ENCODE results near the gene ETNK2.
"Not testable (repeated sequence)": the region's sequence is repeated elsewhere in the genome, so short reads cannot be mapped to it uniquely, and the experiment has no call there.

The ETNK2 gene

DNA sequence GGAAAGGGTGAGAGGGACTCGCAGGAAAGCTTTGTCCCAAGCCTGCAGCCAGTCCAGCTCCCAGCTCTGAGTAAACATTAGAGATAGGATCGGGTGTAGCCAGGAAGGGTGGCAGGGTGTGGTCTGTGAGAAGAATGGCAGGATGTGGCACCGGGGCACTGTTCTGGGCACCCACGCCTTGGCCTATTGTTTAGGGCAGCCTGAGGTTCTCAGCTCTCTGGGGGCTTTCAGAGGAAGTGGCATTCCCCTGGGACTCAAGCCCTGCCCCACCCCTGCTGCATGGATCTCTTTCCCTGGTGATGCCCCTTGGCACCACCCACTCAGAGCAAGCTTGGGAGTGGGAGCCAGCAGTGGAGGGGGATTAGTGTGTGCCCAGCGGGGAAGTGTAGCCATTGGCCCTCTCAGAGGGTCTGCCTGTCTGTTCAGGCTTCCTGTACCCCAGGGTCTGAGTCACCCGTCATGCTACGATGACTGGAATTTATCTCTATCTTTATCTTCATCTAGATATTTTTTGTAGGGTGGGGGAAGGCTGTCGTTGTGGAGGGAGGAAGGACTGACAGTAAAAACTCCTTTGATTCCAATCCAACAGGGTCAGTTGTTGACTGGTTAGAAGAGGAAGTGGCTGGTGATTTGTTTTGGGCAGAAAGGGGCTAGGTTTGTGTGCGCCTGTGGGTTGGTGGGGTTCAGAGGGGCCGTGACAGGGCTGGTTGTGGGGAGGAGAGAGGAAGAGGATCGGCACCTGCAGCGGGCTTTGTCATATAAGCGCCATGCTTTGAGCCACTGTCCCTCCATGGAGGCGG lies 47.3 kb downstream of the ETNK2 start:
- Histone ChIP-seq H3K4me3 (ENCODE audit: low read depth, low read length) (no peak overlapping the region), H3K9me3 (ENCODE audit: severe bottlenecking) (peaks cover 4% of the 10 kb centered on the region), H3K27me3 (ENCODE audit: insufficient read depth, low read depth, severe bottlenecking) (peaks cover 29% of the 10 kb centered on the region), H3K27ac (no peak overlapping the region), H3K36me3 (no peaks in the 10 kb centered on the region)
- TF ChIP-seq, protein P1, sequence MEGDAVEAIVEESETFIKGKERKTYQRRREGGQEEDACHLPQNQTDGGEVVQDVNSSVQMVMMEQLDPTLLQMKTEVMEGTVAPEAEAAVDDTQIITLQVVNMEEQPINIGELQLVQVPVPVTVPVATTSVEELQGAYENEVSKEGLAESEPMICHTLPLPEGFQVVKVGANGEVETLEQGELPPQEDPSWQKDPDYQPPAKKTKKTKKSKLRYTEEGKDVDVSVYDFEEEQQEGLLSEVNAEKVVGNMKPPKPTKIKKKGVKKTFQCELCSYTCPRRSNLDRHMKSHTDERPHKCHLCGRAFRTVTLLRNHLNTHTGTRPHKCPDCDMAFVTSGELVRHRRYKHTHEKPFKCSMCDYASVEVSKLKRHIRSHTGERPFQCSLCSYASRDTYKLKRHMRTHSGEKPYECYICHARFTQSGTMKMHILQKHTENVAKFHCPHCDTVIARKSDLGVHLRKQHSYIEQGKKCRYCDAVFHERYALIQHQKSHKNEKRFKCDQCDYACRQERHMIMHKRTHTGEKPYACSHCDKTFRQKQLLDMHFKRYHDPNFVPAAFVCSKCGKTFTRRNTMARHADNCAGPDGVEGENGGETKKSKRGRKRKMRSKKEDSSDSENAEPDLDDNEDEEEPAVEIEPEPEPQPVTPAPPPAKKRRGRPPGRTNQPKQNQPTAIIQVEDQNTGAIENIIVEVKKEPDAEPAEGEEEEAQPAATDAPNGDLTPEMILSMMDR (IDR thresholded peaks at IDR 0.05; ENCODE audit: low read depth, low read length): no peak
- DNase-seq: no peak

DNA sequence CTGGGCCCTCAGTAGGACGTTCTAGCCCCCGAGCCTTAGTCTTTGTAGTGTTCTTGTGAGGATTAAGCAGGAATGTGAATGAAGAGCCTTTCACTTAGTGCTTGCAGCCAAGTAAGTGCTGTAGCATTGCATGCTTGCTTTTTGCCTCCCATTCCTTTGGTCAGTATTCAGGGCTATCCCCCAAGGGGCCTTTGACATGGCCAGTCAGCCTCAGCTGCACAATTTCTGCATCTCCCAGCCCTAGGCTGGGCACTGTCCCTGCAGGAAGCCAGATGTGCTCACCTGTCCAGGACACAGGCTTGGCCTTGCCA lies 48.5 kb downstream of the ETNK2 start:
- no peak overlapping the region for H3K27ac ChIP-seq

DNA sequence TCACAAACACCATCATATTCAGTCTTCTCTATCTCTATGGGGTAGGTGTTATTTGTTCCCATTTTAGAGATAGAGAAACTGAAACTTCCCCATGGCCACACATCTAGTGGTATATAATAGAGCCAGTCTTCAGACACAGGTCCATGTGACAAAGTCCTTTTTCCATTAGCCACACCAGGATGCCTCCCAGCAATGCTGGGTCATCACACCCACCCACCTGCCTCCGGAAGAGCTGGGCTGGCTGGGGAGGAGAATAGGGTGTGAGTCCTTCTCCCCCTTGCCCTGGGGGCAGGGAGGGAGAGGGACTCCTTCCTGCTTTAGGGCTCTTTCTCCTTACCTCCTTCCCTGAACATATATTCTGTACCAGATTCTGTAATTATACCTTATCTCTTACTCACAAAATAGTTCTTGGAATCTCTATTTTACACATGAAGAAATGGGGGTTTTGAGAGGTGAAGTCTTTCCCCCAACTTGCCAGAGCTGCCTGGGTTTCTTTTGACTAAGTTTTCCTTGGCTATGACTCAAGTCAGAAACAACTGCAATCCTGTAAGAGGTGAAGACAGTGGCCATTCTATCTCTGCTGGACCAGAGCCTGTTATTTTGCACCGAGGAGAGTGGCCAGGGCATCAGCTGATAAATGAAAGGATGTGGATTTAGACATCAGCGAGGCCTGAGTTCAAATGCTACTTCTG lies 49.0 kb downstream of the ETNK2 start:
- Histone ChIP-seq H3K36me3 (no peaks in the 10 kb centered on the region), H3K9me3 (ENCODE audit: severe bottlenecking) (peaks cover 4% of the 10 kb centered on the region), H3K4me3 (ENCODE audit: low read depth, low read length) (no peak overlapping the region), H3K27me3 (ENCODE audit: insufficient read depth, low read depth, severe bottlenecking) (peaks cover 29% of the 10 kb centered on the region), H3K27ac (no peak overlapping the region)
- TF ChIP-seq, protein P1 (IDR thresholded peaks at IDR 0.05; ENCODE audit: low read depth, low read length): no peak
- no peak for DNase-seq

More for the DNA sequence above, 48.5 kb downstream of the ETNK2 start:
- DNase-seq: no peak
- Histone ChIP-seq H3K9me3 (ENCODE audit: severe bottlenecking) (peaks cover 4% of the 10 kb centered on the region), H3K27me3 (ENCODE audit: insufficient read depth, low read depth, severe bottlenecking) (peaks cover 29% of the 10 kb centered on the region), H3K4me3 (ENCODE audit: low read depth, low read length) (no peak overlapping the region), H3K36me3 (no peaks in the 10 kb centered on the region)
- TF ChIP-seq, protein P1 (IDR thresholded peaks at IDR 0.05; ENCODE audit: low read depth, low read length): no peak

DNA sequence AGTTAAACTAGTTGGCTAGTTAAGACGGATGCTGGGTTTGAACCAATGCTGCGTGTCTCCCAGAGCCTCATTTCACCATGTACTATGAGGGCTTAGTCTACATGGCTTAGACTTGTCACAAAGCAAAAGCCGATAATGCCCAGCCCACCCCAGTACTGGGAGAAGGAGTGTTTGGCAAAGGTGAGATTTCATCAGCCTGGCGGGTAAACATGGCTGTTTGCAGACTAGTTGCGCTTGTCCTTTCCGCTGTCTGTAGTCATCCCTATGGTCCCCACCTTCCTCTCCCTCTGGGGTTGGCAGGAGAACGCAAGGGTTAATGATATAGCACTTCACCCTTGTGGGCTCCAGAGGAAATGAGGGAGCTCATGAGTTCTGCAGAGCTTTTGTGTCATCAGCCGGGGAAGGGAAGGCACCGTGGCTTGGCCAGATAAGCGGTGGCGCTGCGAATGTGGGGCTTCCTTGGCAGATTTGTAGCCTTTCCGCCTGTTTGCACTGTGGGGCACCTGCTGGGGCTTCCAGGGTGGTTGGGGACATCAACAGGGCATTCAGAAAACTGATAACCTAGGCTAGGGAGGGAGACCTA lies 49.7 kb downstream of the ETNK2 start:
- Histone ChIP-seq H3K4me3 (ENCODE audit: low read depth, low read length) (no peak overlapping the region), H3K27ac (no peak overlapping the region), H3K36me3 (no peaks in the 10 kb centered on the region), H3K9me3 (ENCODE audit: severe bottlenecking) (peaks cover 4% of the 10 kb centered on the region), H3K27me3 (ENCODE audit: insufficient read depth, low read depth, severe bottlenecking) (peaks cover 29% of the 10 kb centered on the region)
- no peak for DNase-seq
- TF ChIP-seq, protein P1 (IDR thresholded peaks at IDR 0.05; ENCODE audit: low read depth, low read length): no peak

DNA sequence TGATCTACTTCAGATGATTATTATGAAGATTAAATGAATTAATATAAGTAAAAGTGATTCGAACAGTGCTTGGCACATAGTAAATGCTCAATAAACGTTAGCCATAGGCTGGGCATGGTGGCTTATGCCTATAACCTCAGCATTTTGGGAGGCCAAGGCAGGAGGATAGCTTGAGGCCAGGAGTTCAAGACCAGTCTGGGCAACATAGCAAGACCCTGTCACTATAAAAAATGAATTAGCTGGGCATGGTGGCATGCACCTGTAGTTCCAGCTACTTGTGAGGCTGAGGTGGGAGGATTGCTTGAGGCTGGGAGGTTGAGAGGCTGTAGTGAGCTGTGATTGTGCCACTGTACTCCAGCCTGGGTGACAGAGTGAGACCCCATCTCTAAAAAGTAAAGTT lies 52.1 kb downstream of the ETNK2 start:
- DNase-seq; H3K27ac ChIP-seq; H3K36me3 ChIP-seq; H3K4me3 ChIP-seq (ENCODE audit: low read depth, low read length); H3K9me3 ChIP-seq (ENCODE audit: severe bottlenecking): not testable (repeated sequence)
- peaks cover 21% of the 10 kb centered on the region for H3K27me3 ChIP-seq (ENCODE audit: insufficient read depth, low read depth, severe bottlenecking)

DNA sequence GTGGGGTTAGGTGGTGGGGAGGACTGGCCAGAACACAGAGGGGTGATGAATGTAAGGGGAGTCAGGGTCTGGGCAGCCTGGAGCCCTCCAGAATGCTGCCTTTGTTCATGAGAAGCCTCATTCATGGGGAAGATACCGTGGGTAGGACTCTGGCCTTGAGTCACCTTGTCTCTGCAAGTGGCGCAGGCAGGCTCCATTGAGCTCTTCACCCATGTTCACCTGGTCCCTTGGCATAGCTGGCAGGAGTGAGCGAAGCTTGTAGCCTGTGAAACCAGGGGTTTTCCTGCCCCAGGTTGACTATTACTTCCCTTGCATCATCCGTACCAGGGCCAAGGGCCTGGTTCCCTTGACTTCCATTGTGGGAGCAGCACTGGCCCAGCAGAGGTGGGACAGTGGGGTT lies 53.2 kb downstream of the ETNK2 start:
- Histone ChIP-seq H3K9me3 (ENCODE audit: severe bottlenecking) (peaks cover 4% of the 10 kb centered on the region), H3K36me3 (no peaks in the 10 kb centered on the region), H3K27ac (no peak overlapping the region), H3K4me3 (ENCODE audit: low read depth, low read length) (no peak overlapping the region), H3K27me3 (ENCODE audit: insufficient read depth, low read depth, severe bottlenecking) (peaks cover 21% of the 10 kb centered on the region)
- no peak for DNase-seq
- TF ChIP-seq, protein P1 (IDR thresholded peaks at IDR 0.05; ENCODE audit: low read depth, low read length): no peak
